ENCODE measurements around the gene STK11IP. TPM values are rescaled to one million over a fixed set of nuclear protein-coding genes. Genes with fewer than 3 reads are reported as not detected.
A peak's percentile ranks its signal among the peaks of the same experiment; 100 is the strongest.
"Not testable (repeated sequence)": the region's sequence is repeated elsewhere in the genome, so short reads cannot be mapped to it uniquely, and the experiment has no call there.

STK11IP gene
- polyA plus RNA-seq, 5 donors = 20.3 to 29.7 (median 26.2) TPM

DNA sequence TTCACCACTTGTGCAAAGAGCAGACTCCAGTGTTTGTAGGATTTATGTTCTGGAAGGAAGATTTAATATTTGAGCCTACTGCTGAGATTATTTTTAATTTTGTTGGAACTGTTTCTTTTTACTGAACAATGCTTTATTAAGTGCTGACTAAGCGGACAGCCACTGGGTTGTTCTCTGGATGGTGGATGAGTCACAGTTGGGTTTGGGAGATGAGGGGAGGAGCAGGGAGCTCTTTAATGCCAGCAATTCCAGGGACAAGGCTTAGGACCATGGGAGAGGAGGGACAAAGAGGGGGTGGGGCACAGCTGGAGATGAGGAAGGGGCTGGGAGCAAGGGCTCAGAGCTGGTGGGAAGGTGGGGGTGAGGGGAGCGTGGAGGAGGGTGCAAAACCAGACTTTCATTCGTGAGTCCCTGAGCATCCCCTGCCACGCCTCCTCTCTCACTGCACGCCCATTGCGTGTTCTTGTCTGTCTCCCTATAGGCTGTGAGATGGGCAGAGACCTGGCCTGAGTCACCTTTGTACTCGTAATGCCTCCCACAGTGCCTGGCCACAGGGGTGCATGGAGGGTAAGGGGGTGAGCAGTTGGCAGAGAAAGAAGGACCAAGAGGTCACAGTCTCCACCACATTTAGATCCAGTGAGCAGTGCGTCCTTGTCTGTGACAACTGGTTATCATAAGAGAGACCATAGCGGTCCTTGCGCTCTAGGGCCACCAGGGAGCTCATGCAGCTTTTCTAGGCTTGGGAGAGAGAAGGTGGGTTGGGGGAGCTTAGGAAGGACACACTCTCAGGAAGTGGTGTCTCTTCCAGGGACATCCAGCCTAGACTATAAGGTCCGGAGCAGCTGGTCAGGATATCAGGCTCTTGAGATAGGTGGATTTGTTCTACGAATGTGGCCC lies 48.2 kb downstream of the STK11IP start:
- no peak for DNase-seq

DNA sequence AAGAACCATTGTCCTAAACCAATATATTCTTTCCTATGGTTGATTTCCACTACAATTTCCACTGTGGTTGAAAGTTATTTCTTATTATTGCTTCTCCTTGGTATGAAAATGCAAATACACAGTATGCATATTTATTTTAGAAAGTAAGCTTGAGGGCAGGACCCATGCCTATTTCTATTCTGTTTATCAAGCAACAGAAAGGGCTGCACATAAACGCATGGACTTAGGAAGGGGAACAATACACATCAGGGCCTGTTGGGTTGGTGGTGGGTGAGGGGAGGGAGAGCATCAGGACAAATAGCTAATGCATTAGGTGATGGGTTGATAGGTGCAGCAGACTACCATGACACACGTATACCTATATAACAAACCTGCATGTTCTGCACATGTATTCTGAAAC lies 50.5 kb downstream of the STK11IP start:
- DNase-seq = no peak

DNA sequence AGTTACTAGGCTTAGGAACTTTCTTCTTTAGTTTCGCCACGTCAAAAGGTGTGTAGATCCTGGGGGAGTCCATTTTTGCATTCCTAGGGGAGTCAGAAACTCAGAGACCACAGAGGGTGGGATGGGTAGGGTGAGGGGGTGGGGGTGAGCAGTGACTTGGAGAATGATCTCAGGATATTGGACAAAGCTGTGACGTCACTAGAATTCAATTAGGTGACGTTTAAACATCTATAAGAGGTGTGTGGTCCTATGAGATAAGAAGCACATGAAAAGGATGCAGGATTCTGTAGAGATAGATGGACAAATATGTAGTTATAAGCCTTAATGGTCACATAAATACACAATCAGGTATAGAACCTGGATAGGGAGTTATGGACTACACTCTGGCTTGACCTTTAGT lies 51.3 kb downstream of the STK11IP start:
- no peak for DNase-seq

DNA sequence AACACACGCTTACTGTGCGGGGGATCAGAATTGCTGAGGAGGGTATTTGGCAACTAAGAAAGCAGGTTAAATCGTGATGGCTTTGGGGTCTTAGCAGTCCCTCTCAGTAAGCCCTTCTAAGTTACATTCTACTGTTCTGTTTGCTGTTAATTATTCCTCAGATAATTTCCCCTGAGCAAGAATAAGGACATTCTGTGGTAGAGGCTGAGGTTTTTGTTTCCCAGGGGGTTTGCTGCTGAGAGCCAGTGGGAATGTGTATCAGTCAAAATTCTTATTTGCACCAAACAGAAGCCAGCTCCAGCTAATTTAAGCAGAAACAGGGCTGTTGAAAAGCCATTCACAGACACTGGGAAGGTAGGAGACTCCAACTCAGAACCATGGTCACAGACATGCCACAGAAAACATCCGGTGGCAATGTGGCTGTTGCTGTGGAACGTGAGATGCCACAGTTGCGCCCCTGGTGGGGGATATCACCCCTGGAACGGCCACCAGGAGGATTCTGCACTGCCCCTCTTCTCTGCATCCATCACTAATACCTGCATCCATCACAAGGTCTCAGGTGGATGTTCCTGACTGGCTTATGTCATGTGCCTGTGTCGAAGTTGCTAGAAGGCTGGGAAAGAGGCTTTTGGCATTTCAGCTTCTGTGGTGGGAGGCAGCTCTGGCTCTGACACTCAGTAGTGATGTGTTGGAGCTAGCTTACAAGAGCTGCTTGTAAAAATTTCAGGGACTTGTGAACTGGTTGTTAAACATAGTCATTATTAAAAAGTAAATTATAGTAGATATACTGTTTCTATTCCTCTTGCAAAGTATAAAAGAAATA lies 53.0 kb downstream of the STK11IP start:
- no peak for DNase-seq

DNA sequence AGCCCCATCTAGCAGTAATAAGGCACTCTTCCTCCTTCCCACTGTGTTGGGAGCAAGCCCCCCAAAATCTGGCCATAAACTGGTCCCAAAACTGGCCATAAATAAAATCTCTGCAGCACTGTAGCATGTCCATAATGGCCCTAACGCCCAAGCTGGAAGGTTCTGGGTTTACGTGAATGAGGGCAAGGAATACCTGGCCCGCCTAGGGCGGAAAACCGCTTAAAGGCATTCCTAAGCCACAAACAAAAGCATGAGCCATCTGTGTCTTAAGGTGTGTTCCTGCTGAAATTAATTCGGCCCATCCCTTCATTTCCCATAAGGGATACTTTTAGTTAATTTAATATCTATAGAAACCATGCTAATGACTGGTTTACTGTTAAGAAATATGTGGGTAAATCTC lies 54.0 kb downstream of the STK11IP start:
- DNase-seq = not testable (repeated sequence)

DNA sequence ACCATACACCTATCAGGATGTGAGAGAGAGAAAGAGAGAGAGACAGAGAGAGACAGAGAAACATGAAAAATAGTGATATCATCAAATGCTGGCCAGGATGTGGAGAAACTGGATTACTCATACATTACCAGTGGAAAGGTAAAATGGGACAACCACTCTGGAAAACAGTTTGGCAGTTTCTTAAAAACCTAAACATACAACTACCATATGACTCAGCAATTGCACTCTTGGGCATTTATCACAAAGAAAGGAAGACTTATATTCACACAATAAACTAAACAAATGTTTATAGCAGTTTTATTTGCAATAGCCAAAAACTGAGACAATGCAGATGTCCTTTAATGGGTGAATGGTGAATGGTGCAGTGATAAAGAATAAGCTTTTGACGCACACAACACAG lies 58.9 kb downstream of the STK11IP start:
- no peak for DNase-seq

DNA sequence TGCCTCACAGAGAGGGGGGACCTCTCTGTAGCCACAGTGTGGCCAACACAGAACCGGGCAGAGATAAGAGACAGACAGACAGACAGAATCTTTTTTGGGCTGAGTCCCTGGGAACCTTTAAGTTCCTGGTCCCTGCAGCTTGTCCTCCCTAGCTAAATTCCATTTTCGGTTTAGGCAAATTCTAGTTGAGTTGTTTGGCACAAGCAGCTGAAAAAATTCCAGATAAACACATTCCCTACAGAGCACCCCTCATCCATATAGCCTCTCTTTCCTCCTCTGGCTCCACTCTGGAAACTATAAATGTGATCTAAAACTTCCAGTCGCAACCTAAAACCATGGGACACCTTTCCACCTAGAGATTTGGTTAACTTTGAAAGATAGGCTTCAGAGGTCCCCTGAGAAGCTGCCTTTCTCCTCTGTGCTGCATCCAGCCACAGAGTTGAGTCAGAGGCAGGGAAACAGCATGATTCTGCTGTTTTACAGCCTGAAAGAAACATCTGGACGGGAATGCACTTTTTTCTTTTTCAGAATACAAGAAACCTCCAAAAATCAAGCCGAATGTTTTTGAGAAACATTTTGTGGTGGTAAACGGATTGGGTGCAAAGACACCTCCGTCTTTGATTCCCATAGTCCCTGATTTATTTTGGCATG lies 60.7 kb downstream of the STK11IP start:
- DNase-seq = no peak

DNA sequence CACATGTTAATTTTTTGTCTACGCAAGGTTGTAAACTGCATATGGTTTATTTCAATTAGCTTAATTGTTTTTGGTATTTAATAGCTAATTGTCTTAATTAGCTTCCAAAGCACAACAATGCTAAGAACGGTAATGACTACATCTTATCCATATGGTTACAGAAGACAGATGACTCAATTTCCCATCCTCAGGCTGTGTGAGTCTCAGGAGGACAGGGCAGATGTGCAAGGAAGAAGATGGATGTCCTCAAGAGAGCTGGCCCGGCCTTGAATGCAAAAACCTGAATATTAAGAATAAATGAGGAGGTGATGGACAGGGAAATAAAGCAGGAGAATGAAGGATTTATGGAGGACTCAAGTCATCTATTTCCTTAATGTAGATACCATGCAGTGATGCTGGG lies 61.2 kb downstream of the STK11IP start:
- DNase-seq = no peak

DNA sequence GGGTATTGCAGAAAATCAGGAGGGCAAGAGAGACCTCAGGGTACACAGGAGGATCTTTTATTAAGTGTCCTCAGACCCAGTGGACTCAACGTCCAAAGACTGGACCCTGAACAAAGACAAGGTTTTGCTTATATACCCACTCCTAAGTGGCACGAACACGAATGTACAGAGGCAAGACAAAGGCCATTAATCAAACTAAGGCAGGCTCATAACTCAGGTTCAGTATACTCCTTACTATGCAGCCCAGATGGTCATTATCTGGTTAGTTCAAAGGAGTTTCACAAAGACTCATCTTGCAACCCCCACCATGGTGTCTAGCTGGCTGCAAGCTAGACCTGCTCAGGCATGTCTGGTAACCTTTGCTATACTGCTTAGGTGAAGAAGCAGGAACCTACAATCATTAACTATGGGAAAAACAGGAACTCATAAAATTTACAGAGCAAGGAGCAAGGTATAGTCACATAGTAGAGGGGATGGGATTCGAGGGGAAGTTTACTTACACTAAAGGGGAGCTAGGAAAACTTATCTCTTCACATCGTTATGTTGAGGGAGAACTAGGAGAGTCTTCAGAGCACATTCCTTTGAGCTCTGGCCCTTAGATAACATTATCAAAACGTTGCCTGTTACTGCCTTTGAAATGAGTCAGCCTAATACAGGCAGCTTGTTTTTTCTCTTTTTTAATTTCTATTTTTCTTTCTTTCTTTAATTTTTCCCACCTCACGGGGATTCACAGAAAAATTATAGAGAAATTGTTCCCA lies 63.7 kb downstream of the STK11IP start:
- no peak for DNase-seq

DNA sequence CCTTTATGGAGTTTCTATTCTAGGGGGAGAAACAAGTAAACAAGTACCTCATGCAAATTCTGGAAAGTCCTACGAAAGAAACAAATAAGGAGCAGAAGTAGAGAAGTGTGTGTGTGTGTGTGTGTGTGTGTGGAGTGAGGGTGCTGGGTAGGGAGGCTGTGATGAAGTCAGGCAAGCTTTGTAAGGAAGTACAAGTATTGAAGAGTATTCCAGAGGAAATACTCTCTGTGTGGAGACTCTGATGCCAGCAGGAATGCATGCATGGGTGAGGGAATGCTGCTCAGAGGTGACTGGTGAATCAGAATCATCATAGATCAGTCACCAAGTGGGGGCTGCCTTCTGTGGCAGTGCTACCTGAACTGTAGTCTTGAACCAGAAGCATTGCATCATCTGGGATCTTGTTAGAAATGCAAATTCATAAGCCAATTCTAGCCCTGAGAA lies 64.3 kb downstream of the STK11IP start:
- DNase-seq = no peak

DNA sequence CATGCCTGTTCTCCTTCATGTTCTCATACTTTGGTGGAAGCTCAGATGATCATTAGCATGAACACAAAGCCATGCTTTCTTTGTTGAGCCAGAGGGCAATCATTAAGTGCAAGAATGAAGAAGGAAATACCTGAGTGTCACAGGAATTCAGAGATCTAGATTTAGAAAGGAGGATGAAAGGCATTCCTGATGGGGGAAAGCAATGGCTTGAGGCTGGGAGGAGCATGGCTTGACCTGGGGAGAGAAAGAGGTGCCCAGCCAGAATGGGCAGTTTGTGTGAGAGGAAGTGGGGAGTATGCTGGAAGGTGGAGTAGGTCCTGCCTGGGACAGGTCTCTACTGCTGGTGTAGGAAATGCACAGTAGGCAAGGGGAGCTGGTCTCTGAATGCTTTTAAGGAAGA lies 64.9 kb downstream of the STK11IP start:
- DNase-seq = no peak

DNA sequence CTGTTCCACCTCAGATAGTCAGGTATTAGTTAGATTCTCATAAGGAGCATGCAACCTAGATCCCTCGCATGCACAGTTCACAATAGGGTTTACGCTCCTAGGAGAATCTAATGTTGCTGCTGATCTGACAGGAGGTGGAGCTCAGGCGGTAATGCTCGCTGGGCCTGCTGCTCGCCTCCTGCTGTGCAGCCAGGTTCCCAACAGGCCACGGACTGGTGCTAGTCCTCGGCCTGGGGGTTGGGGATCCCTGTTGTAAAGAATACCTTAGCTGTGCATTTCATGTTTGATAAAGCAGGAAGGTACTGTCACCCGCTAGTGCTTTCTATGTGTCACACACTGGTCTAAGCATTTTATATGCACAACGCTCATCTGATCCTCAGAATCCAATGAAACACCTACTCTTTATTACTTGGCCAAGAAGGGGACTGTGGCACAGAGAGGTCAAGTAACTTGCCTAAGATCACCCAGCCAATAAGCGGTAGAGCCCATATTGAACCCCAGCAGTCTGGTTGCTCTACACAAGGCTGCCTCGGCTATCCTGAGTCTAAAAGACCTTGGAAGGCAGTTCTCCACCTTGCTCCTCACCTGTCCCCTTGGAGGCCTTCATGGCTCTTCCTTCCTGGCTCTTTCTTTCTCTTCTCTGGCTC lies 65.6 kb downstream of the STK11IP start:
- DNase-seq = no peak

DNA sequence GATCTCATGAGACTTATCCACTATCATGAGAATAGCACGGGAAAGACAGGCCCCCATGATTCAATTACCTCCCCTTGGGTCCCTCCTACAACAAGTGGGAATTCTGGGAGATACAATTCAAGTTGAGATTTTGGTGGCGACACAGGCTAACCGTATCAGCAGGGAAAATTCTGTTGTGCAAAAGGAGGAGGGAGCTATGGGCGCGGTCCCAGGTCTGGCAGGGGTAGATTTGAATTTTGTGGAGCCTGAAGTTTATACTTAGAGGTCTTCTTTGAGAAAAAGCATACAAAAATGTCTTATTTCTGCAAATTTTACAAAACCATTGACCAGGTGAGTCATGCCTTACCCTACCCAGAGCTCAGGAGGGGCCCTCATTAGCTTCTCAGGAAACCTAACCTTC lies 66.4 kb downstream of the STK11IP start:
- DNase-seq = no peak

DNA sequence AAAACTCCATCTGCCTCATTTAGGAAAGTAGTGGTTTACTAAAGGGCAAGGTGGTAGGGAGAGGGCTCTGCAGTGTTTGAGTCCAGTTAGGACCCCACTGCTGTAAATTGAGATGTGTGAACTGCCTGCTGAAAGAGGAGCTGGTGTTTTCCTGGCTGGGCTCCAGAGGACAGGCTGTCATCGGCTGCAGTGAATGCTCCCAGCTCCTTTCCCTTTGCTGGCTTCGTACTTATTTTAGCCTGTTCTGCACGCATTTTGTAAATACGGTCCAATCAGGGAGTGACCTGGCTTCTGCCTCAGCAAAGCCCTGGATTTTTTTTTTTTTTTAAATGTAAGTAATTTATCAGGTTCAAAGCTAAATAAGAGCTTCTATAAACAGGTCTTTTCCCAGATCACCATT lies 67.3 kb downstream of the STK11IP start:
- DNase-seq = peak in 1 of 2 donors; percentile 47

DNA sequence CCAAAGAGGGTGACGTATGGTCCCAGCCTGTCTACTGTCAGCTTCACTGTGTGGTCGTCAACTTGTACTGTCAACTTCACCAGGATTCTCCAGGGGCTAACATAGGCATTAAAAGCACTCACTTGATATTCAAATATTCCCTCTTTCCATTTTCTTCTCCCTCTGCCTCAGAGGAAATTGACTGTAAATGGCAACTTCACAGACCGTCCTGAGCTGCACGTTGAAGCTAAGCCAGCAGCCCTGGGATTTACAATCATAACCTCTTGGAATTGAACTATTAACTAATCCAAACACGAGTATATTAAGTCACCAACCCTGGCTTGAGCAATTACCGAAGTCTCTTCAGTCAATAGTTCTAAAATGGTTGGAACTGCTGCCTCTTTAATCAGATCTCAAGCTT lies 68.3 kb downstream of the STK11IP start:
- DNase-seq = no peak

Other genes starting within 250 kb of the STK11IP start
- 10 to 100 TPM; 48.3 to 89.7 (median 71.3) TPM for gene DNPEP, start 209.9 kb upstream of the STK11IP start, polyA plus RNA-seq (ENCODE audit: insufficient read depth in 1 of 5, insufficient read length in 5 of 5, low replicate concordance in 1 of 5)
- gene DES, start 179.5 kb upstream of the STK11IP start, polyA plus RNA-seq (ENCODE audit: insufficient read depth in 1 of 5, insufficient read length in 5 of 5, low replicate concordance in 1 of 5) = 100 to 1,000 TPM in 1 of 5 donors, 10 to 100 TPM in 4; 10.2 to 190 (median 32.6) TPM
- gene SPEG, start 163.0 kb upstream of the STK11IP start, polyA plus RNA-seq (ENCODE audit: insufficient read depth in 1 of 5, insufficient read length in 5 of 5, low replicate concordance in 1 of 5) = 10 to 100 TPM; 18.1 to 35.5 (median 33.7) TPM
- gene GMPPA, start 99.0 kb upstream of the STK11IP start, polyA plus RNA-seq (ENCODE audit: insufficient read depth in 1 of 5, insufficient read length in 5 of 5, low replicate concordance in 1 of 5) = 10 to 100 TPM; 20.3 to 28.8 (median 24.8) TPM
- under 1 TPM; 0.06 to 0.42 (median 0.22) TPM for gene ASIC4, start 83.4 kb upstream of the STK11IP start, polyA plus RNA-seq (ENCODE audit: insufficient read depth in 1 of 5, insufficient read length in 5 of 5, low replicate concordance in 1 of 5)
- gene CHPF, start 54.0 kb upstream of the STK11IP start, polyA plus RNA-seq (ENCODE audit: insufficient read depth in 1 of 5, insufficient read length in 5 of 5, low replicate concordance in 1 of 5) = 10 to 100 TPM; 16.5 to 44.9 (median 23.4) TPM
- 1 to 10 TPM; 2.0 to 4.2 (median 2.6) TPM for gene TMEM198, start 53.8 kb upstream of the STK11IP start, polyA plus RNA-seq (ENCODE audit: insufficient read depth in 1 of 5, insufficient read length in 5 of 5, low replicate concordance in 1 of 5)
- 100 to 1,000 TPM; 102 to 150 (median 139) TPM for gene OBSL1, start 26.3 kb upstream of the STK11IP start, polyA plus RNA-seq (ENCODE audit: insufficient read depth in 1 of 5, insufficient read length in 5 of 5, low replicate concordance in 1 of 5)
- 1 to 10 TPM in 2 of 5 donors, under 1 TPM in 3; 0.50 to 1.6 (median 0.90) TPM for gene INHA, start 25.5 kb upstream of the STK11IP start, polyA plus RNA-seq (ENCODE audit: insufficient read depth in 1 of 5, insufficient read length in 5 of 5, low replicate concordance in 1 of 5)
- 10 to 100 TPM in 3 of 5 donors, 1 to 10 TPM in 2; 7.1 to 14.0 (median 10.3) TPM for gene SLC4A3, start 29.8 kb downstream of the STK11IP start, polyA plus RNA-seq (ENCODE audit: insufficient read depth in 1 of 5, insufficient read length in 5 of 5, low replicate concordance in 1 of 5)